ENCODE results near the gene RNASET2. TPM values are rescaled to one million over a fixed set of nuclear protein-coding genes. Genes with fewer than 3 reads are reported as not detected.

Gene RNASET2
- total and polyA plus RNA-seq, 2 of the 13 experiments (the other 11 are each of a cell fraction or from before 2014, with no cell fraction given), result 44.6 to 597 TPM

DNA sequence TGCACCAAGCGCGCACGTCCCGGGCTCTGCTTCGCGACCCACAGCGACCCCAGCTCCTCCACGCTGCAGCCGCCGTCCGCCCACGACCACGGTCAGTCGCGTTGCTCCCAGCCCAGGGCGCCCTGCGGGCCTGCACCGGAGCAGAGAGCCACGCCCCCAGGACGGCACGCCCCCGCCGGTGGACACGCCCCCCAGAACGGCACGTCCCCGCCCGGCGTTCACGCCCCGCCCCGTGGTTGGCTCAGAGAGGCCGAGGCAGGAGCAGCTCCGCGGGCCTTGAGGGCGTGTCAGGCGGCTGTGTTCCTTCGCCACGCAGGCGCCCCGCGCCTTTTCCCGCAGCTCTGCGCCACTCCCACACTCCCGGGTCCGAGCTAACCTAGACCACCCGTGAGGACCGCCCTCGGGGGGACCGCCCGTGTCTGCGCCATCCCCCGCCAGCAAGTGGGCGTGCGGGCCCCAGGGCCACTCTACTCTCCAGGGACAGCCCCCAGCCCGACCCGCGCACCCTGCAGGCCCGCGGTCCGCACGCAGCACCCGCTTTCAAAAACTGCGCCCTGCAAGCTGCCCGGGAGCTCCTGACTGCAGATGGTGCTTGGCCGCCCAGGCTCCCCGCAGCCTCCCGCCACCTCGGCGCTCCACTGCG, at the start of gene RNASET2 (continued):
- TF ChIP-seq, protein P1, sequence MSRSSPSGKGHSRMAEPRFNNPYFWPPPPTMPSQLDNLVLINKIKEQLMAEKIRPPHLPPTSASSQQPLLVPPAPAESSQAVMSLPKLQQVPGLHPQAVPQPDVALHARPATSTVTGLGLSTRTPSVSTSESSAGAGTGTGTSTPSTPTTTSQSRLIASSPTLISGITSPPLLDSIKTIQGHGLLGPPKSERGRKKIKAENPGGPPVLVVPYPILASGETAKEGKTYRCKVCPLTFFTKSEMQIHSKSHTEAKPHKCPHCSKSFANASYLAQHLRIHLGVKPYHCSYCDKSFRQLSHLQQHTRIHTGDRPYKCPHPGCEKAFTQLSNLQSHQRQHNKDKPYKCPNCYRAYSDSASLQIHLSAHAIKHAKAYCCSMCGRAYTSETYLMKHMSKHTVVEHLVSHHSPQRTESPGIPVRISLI (CRISPR knock-in tag; IDR thresholded peaks at IDR 0.05; ENCODE audit: borderline replicate concordance), result 0 out of 2 replicates have a peak, but pooled peaks have one; percentile 23
- TF ChIP-seq ISX (CRISPR knock-in tag; conservative IDR thresholded peaks at IDR 0.05) (no peak), RNF219 (CRISPR knock-in tag; IDR thresholded peaks at IDR 0.05) (no peak; the same call in 1 of the 2 replicates), ZNF800 (CRISPR knock-in tag; IDR thresholded peaks at IDR 0.05) (no peak; the same call in 1 of the 2 replicates), U2AF2 (IDR thresholded peaks at IDR 0.05; ENCODE audit: low read depth, low read length) (no peak), SMAD3 (CRISPR knock-in tag; IDR thresholded peaks at IDR 0.05) (no peak), HMG20B (CRISPR knock-in tag; conservative IDR thresholded peaks at IDR 0.05) (no peak), ZNF691 (CRISPR knock-in tag; IDR thresholded peaks at IDR 0.05; ENCODE audit: borderline replicate concordance, low read depth) (peak; percentile 93; the same call in 1 of the 2 replicates), ZNF567 (CRISPR knock-in tag; IDR thresholded peaks at IDR 0.05; ENCODE audit: borderline replicate concordance) (no peak), ZBTB37 (CRISPR knock-in tag; IDR thresholded peaks at IDR 0.05) (no peak), NFE2L2 (IDR thresholded peaks at IDR 0.05; ENCODE audit: low read length) (no peak), ZNF569 (CRISPR knock-in tag; IDR thresholded peaks at IDR 0.05; ENCODE audit: borderline replicate concordance) (peak; percentile 68; the same call in 1 of the 2 replicates), RFX3 (CRISPR knock-in tag; IDR thresholded peaks at IDR 0.05) (no peak), ZNF260 (CRISPR knock-in tag; IDR thresholded peaks at IDR 0.05; ENCODE audit: borderline replicate concordance, low read depth) (no peak), TCF7 (IDR thresholded peaks at IDR 0.05; ENCODE audit: low read depth) (no peak), ZSCAN30 (CRISPR knock-in tag; IDR thresholded peaks at IDR 0.05) (peak; percentile 9; the same call in 1 of the 2 replicates)
- TF ChIP-seq, protein P2, sequence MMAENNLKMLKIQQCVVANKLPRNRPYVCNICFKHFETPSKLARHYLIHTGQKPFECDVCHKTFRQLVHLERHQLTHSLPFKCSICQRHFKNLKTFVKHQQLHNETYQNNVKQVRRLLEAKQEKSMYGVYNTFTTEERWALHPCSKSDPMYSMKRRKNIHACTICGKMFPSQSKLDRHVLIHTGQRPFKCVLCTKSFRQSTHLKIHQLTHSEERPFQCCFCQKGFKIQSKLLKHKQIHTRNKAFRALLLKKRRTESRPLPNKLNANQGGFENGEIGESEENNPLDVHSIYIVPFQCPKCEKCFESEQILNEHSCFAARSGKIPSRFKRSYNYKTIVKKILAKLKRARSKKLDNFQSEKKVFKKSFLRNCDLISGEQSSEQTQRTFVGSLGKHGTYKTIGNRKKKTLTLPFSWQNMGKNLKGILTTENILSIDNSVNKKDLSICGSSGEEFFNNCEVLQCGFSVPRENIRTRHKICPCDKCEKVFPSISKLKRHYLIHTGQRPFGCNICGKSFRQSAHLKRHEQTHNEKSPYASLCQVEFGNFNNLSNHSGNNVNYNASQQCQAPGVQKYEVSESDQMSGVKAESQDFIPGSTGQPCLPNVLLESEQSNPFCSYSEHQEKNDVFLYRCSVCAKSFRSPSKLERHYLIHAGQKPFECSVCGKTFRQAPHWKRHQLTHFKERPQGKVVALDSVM (CRISPR knock-in tag; IDR thresholded peaks at IDR 0.05), result peak; percentile 40
- TF ChIP-seq, protein P3, sequence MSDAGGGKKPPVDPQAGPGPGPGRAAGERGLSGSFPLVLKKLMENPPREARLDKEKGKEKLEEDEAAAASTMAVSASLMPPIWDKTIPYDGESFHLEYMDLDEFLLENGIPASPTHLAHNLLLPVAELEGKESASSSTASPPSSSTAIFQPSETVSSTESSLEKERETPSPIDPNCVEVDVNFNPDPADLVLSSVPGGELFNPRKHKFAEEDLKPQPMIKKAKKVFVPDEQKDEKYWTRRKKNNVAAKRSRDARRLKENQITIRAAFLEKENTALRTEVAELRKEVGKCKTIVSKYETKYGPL (CRISPR knock-in tag; IDR thresholded peaks at IDR 0.05), result peak; percentile 34; the same call in 1 of the 2 replicates

All from HepG2 (cell line).